HL-60 (cell line): ENCODE data around the gene CNTN2.

Source experiments
- DNase-seq, 2 experiments: peaks; one replicate each; pipeline ENCODE4 v3.0.0-alpha.2; 2010 to 2020; ENCODE audit warnings: low read depth in 1 of 2, low spot score in 1 of 2
- H3K27ac ChIP-seq: fragments of 250-450 bp; sonication (Bioruptor Pico); replicated peaks from 2 replicates; pipeline ENCODE4 v1.5.1; 2020; ENCODE audit warnings: mild to moderate bottlenecking, moderate library complexity
- H3K27me3 ChIP-seq: fragments of 250-450 bp; sonication (Bioruptor Pico); 2 replicates; pipeline ENCODE4 v1.5.1; 2021; ENCODE audit warnings: mild to moderate bottlenecking, moderate library complexity; ENCODE audit not compliant: insufficient read depth, poor library complexity, severe bottlenecking
- H3K4me3 ChIP-seq: replicated peaks from 2 replicates; pipeline ENCODE4 v1.5.1; 2011; ENCODE audit warnings: mild to moderate bottlenecking, control low read depth, low read length; ENCODE audit not compliant: insufficient read depth
- CTCF ChIP-seq: IDR thresholded peaks from one replicate; pipeline ENCODE4 v1.5.1; 2011; ENCODE audit warnings: low read length, control low read depth, inconsistent platforms; ENCODE audit not compliant: insufficient read depth
- GABPA ChIP-seq: IDR thresholded peaks from 2 replicates; pipeline ENCODE4 v1.6.1; 2012; ENCODE audit warnings: low read depth
- POLR2AphosphoS5 ChIP-seq: IDR thresholded peaks from 2 replicates; pipeline ENCODE4 v1.6.1; 2012; ENCODE audit warnings: low read depth
- REST ChIP-seq: IDR thresholded peaks from 2 replicates; pipeline ENCODE4 v1.6.1; 2012; ENCODE audit warnings: low read depth; ENCODE audit not compliant: insufficient replicate concordance
- SPI1 ChIP-seq: IDR thresholded peaks from 2 replicates; pipeline ENCODE4 v1.6.1; 2012; ENCODE audit warnings: low read depth, mild to moderate bottlenecking, borderline replicate concordance

CNTN2 gene

GRCh38 chr1:205067031-205067430 is 24.0 kb downstream of the CNTN2 start:
- no peak for DNase-seq
- no peak for TF ChIP-seq POLR2AphosphoS5
- no peak for TF ChIP-seq CTCF
- TF ChIP-seq SPI1: no peak
- TF ChIP-seq REST: no peak
- no peak for TF ChIP-seq GABPA
- Histone ChIP-seq H3K27ac (no peak overlapping the region), H3K4me3 (no peak overlapping the region), H3K27me3 (no peaks in the 10 kb centered on the region)

GRCh38 chr1:205068001-205068400 is 25.0 kb downstream of the CNTN2 start:
- Histone ChIP-seq H3K27ac (no peak overlapping the region), H3K4me3 (no peak overlapping the region), H3K27me3 (no peaks in the 10 kb centered on the region)
- TF ChIP-seq GABPA (no peak), CTCF (no peak), POLR2AphosphoS5 (no peak), REST (no peak), SPI1 (no peak)
- DNase-seq: no peak

- Histone ChIP-seq H3K4me3 (no peak overlapping the region), H3K27ac (no peak overlapping the region), H3K27me3 (no peaks in the 10 kb centered on the region)
- DNase-seq: no peak
- TF ChIP-seq GABPA (no peak), SPI1 (no peak), REST (no peak), POLR2AphosphoS5 (no peak), CTCF (no peak)
These were observed 25.5 kb downstream of the CNTN2 start for GRCh38 chr1:205068457-205069040.
